Measurements from ENCODE around the gene PLCB1.

DNA sequence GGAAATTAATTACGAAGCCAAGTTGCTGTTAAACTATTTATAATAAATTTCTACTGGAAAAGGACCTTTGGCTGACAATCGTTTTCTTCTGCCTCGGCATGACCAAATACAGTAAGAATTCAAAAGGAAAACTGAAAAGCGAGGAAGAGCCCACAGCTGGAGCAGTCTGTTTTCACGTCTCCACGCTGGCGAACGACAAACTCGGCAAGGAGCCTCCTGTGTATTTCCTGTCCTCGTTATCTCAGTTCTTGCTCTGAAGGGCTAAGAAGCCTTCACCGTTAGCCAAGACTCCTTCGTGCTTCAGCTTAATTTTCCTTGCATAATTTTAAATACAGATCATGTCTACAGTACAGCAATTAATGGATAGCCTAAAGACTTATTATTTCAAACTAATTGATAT is 722.5 kb downstream of the PLCB1 start:
- no peak for TF ChIP-seq MAFK (IDR thresholded peaks at IDR 0.05; ENCODE audit: low read depth, low read length)
- TF ChIP-seq, protein P1, sequence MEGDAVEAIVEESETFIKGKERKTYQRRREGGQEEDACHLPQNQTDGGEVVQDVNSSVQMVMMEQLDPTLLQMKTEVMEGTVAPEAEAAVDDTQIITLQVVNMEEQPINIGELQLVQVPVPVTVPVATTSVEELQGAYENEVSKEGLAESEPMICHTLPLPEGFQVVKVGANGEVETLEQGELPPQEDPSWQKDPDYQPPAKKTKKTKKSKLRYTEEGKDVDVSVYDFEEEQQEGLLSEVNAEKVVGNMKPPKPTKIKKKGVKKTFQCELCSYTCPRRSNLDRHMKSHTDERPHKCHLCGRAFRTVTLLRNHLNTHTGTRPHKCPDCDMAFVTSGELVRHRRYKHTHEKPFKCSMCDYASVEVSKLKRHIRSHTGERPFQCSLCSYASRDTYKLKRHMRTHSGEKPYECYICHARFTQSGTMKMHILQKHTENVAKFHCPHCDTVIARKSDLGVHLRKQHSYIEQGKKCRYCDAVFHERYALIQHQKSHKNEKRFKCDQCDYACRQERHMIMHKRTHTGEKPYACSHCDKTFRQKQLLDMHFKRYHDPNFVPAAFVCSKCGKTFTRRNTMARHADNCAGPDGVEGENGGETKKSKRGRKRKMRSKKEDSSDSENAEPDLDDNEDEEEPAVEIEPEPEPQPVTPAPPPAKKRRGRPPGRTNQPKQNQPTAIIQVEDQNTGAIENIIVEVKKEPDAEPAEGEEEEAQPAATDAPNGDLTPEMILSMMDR (conservative IDR thresholded peaks at IDR 0.05; ENCODE audit: low read depth, low read length): no peak
